GM18873 (cell line): ENCODE data around the gene PDLIM4.

ENCODE experiments used
- ATAC-seq: cut with Tn5 transposase; IDR thresholded peaks from one replicate; pipeline ENCODE4 v1.9.1; 2021; ENCODE audit warnings: mild to moderate bottlenecking, moderate library complexity, moderate number of reproducible peaks; ENCODE audit not compliant: unreplicated experiment, low FRiP score

PDLIM4 gene

DNA sequence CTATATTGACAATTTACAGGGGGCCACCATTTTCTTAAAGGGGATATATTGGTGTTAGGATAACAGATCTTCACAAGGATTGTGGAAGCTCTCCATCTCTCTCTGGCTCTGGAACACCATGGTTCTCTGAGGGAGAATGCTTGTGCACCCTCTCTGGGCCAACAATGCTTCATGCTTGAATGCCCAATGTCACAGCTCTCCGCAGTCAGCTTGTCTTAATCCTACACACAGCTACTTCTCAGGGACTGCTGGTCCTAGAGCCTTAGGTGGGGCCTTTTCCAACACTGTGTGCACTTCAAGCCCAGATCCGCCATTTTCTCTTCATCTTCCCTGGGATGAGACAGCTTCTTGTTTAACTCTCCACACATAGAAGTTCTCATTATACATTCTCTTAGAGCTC, 6.9 kb upstream of the PDLIM4 start:
- no peak for ATAC-seq

DNA sequence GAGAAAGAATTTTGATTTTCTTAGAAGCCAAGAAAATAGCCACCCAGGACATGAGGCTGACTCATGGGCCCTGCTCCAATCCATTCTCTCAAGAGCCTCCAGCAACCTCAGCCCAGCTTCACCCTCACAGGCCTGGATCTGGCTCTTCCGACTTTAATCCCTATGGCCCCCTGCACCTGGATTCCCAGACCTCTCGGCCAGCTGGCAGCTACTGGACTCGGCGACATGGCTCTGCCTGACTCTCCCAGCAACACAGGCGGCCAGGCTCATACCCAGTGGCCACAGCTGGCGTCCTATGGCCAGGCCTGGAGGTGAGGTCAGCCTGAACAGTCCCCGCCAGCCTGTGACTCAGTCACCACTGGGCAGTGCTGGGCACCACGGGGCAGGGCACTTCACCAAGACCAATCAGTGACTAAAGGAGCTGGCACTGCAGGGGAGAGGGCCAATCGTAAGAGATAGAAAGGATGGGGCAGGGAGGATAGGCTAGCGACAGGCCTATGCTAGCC, 6.2 kb upstream of the PDLIM4 start:
- ATAC-seq = no peak

DNA sequence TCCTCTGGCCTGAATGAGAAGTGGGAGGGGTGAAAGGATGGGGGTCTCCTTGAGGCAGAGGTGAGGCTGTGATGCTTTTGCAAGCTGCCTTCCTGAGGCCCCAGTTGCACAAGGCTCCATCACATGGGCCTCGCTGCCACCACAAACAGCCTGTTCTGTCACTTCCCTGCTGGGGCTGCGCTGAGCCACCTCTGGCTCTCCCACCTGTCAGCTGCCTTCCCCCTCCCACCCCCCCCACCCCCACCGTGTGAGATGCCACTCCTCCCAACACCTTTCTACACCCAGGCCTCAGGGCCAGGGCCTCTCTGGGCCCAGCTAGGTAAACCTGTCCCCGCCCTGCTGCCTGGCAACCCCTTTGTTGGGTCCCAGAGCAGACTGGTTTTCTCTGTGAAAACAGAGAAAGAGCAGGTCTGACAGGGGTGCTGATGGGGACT, 4.5 kb upstream of the PDLIM4 start:
- no peak for ATAC-seq

DNA sequence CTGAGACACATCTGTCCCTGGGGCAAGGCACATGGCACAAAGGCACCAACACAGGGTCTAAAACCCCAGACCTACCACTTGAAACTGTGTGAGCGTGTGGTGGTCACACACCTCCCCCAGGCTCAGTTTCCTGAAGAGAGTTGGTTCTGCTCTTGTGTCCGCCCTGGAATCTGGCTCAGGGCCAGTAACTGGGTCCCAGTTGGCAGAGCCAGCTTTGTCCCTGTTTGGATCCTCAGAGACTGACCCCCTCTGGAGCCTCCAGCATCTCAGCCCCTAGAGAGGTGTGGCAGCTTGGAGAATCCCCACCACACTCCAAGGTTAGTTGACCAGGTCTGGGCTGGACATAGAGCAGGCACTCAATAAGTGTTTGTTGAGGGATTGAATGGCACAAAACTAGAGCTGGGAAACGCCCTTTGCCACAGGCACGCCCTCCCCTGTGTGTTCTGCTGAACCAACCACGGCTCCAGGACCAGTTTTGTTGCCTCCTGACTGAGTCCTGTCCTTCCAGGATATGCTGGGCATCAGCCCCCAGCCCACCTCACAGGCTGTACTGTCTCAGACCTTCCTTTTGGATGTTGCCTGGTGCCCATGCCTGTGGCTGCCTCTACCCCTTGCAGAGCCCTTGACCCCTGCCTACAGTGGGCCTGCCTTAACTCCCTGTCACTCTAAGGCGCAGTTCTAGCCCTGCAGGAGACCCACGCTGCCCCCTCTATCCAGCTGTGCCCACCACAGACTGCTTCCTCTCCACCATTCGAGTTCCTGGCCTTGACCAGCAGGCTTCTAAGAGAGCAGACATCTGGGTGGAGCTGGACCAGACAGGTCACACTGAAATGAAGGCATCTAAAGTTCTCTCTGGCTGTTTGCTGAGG, 3.8 kb upstream of the PDLIM4 start:
- ATAC-seq = no peak

DNA sequence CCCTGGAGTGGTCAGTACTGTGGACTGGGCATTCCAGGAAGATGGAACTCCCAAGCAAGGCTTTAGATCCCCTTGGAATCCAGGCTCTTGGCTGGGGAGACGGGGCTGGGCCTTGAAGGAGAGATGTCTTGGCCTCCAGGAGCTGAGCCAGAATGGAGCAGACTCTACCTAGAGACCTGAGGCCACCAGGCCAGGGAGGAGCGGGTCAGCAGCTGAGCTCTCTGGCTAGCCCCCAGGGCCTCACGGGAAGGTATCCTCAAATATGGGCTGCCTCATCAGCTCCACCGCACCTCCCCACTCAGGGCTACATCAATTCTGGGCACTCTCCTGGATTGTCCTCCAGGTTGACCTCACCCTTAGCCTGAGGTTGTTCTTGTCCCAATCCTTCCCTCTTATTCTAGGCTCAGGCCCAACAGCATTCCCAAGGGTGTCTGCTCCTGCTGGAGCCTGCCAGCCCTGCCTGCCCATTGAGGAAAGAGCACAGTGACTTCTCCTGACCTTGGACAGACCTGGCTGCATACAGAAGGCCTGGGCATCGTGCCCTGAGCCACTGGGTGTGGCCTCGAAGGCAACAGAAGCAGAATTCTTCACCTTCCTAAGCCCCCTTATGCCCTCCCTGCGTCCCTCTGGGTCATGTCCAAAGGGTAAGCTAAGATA, 3.0 kb upstream of the PDLIM4 start:
- ATAC-seq = no peak

DNA sequence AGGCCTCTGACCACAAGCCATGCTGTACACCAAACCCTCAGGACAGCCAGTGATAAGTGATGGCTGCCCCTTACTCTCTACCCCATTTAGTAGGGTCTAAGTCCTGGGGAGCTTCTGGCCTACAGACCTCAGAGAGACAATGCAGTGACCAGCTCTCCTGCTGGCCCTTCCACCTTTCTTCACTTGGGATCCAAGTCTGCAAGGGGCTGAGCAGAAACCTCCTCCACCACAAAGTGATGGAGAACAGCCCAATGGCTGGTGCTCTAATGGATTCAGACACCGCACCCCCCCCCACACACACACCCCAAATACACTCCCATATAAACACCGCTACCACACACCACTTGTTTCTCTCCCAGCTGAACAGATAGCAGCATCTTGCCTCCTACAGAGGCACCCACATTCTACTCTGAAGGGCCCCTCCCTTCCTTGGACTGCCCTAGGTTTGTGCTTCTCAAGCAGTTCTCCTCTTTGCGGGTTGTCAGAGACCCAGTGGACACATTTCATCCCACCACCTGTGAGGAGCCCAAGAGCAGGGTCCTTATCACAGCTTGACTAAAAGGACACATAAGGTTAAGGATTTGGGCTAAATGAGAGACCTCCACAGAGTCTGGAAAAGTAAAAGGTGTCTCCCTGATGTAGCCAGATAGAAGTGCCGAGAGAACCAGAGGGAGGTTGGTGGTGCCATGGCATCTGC, 1.3 kb upstream of the PDLIM4 start:
- no peak for ATAC-seq

DNA sequence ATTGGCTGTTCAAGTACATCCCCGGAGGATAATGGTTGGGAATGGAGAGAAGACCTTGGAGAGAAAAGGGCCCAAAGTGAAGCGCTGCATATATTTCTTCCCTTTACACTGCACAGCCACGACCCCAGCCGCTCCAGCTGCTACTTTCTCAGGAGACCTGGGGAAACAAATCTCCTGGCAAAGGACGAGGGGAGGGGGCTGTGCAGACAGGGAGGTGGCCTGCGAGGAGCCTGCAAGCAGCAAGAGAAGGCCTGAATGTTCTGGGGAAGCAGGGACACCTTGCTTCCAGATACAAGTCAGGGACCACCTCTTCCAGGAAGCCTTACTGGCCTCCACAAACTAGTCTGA, 739 bp upstream of the PDLIM4 start:
- no peak for ATAC-seq

DNA sequence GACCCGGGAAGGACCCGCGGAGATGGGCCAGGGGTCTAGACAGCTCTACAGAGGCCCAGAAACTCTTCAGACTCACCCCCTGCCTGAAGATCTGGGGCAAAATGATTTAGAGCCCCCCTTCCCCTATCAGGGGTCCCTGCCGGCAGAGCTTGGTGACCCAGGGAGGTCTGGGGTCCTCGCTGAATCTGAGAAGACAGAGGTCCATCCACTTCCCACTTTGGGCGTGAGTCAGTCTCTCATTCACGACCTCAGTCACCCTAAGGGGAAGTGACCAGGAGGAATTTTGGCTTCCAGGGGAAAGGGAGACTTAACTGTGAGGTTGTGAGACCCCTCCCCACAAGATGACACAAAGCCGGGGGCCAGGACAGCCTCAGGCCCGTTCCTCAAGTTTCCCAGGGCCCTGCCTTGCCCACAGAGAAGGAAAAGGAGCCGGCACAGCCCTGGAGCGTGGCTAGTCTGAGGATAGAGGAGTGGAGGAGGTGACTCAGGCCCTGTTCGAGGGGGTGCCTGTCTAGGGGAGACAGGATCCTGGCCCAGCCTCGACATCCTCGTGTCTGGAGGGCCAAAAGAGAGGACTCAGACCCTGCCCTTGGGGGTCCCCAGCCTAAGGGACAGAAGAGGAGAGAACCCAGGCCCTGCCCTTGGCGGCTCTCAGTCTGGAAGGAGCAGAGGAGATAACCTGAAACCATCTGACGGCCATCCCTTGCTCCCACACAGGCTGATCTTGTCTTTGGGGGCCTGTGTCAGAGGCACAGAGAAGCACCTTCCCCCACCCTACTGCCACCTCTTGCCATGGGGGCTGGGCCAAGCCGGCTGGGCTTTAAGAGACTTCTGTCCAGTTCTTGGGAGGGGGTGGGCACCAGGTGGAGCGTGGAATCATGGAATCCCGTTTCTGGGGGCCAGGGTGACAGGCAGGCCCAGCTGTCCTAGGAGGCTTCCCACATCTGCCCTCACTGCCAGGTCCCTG, 889 bp downstream of the PDLIM4 start:
- ATAC-seq = no peak

DNA sequence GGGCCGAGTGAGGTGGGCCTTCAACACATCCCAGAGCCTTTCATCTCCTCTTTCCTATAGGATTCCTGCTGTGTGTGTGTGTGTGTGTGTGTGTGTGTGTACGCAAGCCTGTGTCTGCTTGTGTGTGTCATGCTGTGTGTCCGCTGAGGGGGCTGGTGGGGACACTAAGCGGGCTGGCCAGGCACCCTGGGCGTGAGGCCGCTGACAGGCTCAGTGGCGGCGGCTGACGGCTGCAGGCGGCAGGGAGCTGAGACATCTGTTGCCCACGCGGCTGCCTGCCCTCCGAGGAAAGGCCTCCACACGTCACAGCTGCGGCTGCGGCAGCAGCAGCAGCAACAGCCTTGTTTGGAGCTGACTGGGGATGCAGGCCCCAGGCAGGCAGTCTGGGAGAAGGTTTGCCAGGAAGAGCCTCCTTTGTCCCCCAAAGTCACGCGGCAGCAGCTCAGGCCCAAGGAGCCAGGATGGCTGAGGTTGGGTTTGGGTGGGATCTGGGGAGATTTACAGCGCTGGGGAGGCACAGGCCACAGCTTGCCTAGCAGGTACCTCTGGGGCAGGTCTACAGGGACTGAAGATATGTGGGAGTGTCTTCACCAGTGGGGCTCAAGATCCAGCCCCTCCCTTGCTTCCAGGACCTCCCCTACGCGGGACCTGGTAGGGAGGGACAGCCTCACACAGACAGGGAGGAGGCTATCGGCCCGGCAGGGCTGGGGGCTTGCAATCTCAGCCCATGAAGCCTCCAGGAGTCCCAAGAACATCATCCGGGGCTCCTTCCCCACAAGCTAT, 1.8 kb downstream of the PDLIM4 start:
- no peak for ATAC-seq

DNA sequence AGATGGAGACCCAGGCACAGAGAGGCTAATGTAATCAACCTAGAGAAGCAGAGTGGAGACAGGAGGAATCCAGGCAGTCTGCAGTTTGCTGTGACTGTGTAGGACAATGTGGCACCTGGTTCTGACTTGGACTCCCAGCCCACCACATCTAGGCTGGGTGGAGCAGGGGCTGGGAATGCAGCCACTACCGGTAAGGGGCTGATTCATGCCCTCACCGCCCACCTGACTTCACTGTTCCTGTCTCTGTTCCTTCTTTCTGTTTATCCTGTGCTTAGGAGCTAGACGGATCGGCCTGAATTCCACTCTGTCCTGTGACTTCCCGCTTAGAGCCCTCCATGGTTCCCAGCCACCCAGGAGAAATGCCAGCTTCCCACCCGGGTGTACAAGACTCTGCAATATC, 2.6 kb downstream of the PDLIM4 start:
- ATAC-seq = no peak

DNA sequence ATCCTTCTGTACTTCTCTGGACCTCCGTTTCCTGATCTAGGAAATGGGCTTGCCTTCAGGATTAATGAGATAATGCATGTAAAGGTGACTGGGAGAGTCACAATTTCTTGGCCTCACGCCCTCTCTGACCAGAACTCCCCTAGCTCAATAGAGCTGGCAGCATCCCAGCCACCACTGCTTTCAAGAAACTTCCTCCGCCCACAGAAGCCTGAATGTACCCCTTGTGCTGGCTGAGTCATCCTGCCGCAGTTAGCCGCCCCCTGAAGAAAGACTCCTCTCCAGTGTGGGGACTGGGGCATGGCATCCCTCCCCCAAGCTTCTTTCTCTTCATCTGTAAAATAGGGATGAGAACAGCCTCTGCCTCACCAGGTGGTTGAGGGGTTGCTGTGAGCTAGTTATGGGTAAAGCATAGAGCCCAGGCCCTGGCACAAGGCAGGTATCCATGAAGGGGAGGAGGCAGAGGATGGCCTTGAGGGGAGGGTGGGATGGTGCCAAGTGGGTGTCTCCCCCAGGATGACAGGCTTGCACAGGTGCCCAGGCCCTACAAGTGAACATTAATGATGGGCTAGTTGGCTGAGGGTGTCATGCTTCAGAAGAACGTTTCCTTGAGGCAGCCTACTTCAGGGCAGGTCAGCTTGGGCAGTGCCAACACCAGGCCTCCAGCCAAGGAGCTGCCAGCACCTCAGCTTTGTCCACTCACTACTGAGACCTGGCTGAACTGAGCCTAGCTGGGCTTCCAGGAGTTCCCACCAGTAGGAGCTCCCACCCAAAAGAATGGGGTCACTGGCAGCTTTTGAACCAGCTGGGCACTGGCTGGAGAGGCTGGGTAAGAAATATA, 3.4 kb downstream of the PDLIM4 start:
- no peak for ATAC-seq

DNA sequence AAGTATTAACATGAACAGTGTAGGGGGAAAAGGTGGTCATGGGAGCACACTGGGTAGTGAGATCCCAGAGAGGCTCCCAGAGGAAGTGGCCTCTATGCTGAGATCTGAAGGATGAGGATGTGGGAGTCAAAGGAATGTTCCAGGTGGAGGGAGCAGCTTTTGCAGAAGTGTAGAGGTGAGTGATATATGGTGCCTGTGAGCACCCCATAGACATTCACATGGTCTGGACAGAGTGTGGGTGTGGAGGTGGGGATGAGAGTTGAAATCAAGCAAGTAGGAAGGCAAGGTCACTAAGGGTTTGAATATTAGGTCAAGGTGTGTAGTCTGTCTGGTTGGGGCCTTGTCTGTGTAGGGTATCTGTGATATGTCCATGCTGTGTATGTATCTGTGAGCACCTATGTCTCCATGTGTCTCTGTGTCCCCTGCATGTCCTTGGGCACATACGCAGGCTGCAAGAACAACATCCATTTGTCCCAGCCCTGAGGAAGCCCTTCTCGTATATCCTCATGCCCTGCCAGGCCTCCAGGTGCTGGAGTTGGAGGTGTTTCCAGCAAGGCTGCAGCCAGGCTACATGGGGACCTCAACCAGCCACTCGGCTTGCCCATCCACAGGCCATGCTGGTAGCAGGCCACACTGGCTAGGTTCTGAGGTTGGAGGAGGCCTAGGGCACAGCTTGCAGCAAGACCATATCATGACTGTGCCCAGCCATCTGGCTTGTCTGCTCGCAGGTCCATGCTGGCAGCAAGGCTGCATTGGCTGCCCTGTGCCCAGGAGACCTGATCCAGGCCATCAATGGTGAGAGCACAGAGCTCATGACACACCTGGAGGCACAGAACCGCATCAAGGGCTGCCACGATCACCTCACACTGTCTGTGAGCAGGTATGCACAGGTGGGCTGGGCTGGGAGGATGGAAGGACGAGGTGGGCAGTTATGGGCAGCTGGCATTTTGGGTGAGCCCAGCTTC, 4.7 kb downstream of the PDLIM4 start:
- ATAC-seq = no peak

DNA sequence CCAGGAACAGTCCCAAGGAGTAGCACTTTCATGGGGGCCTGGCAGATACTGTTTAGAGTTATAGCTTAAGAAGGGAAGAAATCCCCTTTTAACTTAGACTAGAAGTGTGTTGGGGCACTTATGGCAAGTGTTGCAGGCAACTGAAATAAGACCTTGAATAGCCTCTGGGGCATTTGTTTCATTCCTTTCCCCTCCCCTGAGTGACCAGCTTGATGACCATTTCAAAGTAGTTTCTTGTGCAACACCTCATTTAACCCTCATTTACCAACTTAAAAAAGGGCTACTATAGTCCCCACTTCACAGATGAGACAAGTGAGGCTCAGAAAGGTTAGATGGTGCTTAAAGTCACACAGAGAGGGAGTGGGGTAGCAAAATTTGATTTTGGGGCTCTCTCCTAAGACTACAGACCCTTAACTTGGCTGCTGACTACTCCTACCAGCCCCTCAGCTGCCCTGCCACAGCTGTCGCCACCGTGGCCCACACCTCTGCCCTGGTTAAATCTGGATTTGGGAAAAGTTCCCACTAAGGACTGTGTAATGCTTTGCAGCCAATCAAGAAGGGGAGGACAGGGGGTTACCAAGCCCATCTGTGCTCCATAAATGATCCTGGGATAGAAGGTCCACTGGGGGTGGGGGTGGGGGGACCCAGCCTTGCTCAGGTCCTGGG, 5.5 kb downstream of the PDLIM4 start:
- no peak for ATAC-seq

DNA sequence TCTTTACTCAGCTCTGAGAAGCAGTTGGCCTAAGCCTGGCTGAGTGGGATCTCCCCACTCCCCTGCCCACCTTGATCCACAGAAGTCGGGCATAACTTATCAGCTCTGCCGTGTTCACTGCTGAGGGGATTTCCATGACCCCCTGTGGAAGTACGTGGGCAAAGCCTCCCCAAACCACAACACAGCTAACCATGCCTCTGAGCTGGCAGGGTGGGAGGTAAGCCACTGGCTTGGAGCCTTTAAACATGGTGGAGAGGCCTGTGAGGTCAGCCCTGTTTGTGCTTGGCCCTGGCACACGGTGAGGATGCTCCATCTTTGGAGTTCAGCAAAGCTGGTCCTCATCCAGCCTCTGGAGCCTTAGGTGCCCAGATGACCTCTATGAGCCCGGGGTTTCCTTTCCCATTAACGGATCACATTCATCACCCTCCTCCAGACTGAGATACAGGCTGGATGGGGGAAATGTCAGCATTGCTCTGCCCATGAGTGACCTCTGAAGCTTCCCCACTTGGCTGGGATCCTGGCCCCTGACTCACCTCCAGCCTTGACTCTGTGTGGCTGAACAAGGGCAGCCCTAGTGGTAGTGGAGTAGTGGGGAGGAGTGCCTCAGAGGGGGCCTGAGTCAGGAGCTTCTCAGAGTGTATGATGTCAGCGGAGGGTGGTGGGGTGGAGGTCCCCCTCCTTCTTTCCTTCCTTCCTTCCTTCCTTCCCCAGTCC, 6.2 kb downstream of the PDLIM4 start:
- no peak for ATAC-seq

DNA sequence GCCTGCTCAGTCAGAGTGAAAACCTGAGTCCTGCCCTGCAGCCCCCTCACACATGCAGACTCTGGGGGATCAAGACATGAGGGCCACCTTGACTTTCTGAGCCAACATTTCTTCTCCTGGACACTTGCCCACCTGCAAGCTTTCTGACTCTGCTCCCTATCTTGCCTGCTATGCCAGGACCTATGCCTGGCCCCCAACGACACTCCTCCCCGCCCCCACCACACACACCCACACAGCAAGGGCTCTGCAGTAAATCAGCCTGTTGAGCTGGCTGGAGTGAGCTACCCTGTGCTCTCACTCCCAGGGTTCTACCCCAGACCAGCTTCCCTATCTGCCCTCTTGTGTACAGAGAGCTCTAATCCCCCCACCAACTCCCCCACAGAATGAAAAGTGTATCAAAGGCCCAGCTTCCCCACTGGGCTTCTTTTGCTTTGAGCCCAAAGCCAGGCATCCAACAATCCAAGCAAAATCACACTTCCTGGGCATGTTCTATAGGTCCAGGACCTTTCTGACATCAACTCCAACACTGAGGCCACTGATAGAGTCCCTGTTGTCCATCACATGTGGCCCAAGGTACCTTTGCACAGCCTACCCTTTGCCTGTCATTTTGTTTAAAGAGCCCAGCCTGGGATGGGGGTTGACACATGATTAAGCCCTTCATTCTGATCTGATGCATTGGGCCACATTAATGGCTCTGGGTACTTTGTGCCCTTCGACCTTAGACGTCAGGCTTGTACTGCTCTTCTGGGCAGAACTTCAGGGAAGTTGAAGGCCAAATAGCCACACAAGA, 7.2 kb downstream of the PDLIM4 start:
- no peak for ATAC-seq
